Subcutaneous abdominal adipose tissue (tissue), 5 donors: ENCODE data around the gene GPR132.

Source experiments
- H3K27ac ChIP-seq: one replicate; pipeline ENCODE4 v1.7.0; 2013; ENCODE audit warnings: low read depth, mild to moderate bottlenecking, inconsistent platforms, low read length, moderate library complexity
- H3K27me3 ChIP-seq, 5 donors: one replicate each; pipeline ENCODE4 v1.7.0; 2013; ENCODE audit warnings: low read length in 5 of 5, inconsistent platforms in 1 of 5; ENCODE audit not compliant: control insufficient read depth in 5 of 5, insufficient read depth in 4 of 5
- H3K36me3 ChIP-seq, 5 donors: one replicate each; pipeline ENCODE4 v1.7.0; 2013; ENCODE audit warnings: low read length in 5 of 5; ENCODE audit not compliant: control insufficient read depth in 5 of 5, insufficient read depth in 5 of 5
- H3K4me1 ChIP-seq, 5 donors: one replicate each; pipeline ENCODE4 v1.7.0; 2013; ENCODE audit warnings: low read length in 5 of 5, mild to moderate bottlenecking in 3 of 5, moderate library complexity in 1 of 5; ENCODE audit not compliant: control insufficient read depth in 5 of 5, insufficient read depth in 5 of 5
- H3K4me3 ChIP-seq, 5 donors: one replicate each; pipeline ENCODE4 v1.7.0; 2013; ENCODE audit warnings: low read length in 5 of 5, low read depth in 1 of 5
- H3K9ac ChIP-seq, 5 donors: one replicate each; pipeline ENCODE4 v1.7.0; 2013; ENCODE audit warnings: low read length in 5 of 5, mild to moderate bottlenecking in 4 of 5, moderate library complexity in 3 of 5
- H3K9me3 ChIP-seq, 5 donors: one replicate each; pipeline ENCODE4 v1.7.0; 2013; ENCODE audit warnings: low read length in 5 of 5; ENCODE audit not compliant: control insufficient read depth in 5 of 5
- donor health status: healthy.
- donor health status: healthy.
- donor health status: healthy.
- donor health status: healthy.
- donor health status: healthy.

GPR132 gene

GRCh38 chr14:105005929-105006830 lies 59.0 kb downstream of the GPR132 start:
- H3K27me3 ChIP-seq = no peaks in the 10 kb centered on the region
- no peak overlapping the region for H3K9ac ChIP-seq
- peaks cover 0 to 27% (median 17%) of the 10 kb centered on the region in 5 donors for H3K36me3 ChIP-seq

GRCh38 chr14:105005329-105005928 lies 59.8 kb downstream of the GPR132 start:
- Histone ChIP-seq H3K4me1 (no peaks in the 10 kb centered on the region), H3K36me3 (peaks cover 0 to 22% (median 12%) of the 10 kb centered on the region in 5 donors), H3K9me3 (no peaks in the 10 kb centered on the region), H3K9ac (no peak overlapping the region), H3K27ac (no peak overlapping the region), H3K27me3 (no peaks in the 10 kb centered on the region), H3K4me3 (no peak overlapping the region)

More at GRCh38 chr14:105005929-105006830, 59.0 kb downstream of the GPR132 start:
- Histone ChIP-seq H3K4me1 (no peaks in the 10 kb centered on the region), H3K4me3 (no peak overlapping the region), H3K9me3 (no peaks in the 10 kb centered on the region), H3K27ac (no peak overlapping the region)
